ENCODE measurements around the gene CLIP2. TPM values are rescaled to one million over a fixed set of nuclear protein-coding genes. Genes with fewer than 3 reads are reported as not detected.

Gene CLIP2
- total and polyA plus RNA-seq, 3 experiments from 2014 or later: 0.94 to 2.9 (median 2.4) TPM

DNA sequence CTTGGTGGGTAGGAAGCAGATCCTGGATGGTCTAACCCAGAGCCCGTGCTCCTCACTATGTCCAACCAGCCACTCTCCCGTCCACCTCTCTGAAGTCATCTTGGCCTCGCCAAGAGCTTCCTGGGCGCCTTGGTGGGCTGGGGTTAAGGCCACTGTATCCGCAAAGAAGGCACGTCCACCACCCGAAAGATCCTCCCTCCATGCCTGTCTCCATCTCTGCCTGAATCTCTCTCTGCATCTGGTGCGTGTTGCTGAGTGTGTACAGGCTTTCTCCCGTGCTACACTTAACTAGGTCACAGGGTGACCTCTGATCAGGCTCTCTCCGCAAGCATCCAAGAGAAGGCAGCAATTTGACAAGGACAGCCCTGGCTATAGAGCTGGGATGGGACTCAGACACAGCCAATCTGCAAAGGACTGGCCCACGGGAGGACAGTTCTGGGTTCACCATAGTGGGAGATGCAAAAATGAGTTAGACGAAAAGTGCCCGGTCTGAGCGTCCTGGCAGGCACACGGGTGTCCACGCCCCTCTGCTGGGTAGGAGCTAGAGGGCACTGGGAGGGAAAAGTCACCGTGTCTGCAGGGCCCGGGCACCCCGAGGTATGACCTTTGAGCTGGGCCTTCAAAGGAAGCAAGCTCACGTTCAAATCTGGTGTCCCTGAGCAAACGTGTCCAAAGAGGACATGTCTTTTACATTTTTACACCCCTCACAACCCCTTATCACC is 25.6 kb upstream of the CLIP2 start:
- Mint-ChIP-seq H3K4me3 (no peak overlapping the region), H3K27ac (no peak overlapping the region), H3K4me1 (no peaks in the 10 kb centered on the region), H3K9me3 (no peaks in the 10 kb centered on the region), H3K27me3 (peaks cover 4 to 9% of the 10 kb centered on the region in 2 donors), H3K36me3 (no peaks in the 10 kb centered on the region)
- Histone ChIP-seq H3K4me3 (ENCODE audit: low read length) (no peak overlapping the region), H3K9me3 (ENCODE audit: low read length) (no peaks in the 10 kb centered on the region), H3K27ac (ENCODE audit: low read depth, low read length) (no peak overlapping the region), H3K27me3 (ENCODE audit: insufficient read depth, low read length, poor library complexity, severe bottlenecking) (no peaks in the 10 kb centered on the region), H3K4me1 (ENCODE audit: insufficient read depth, low read length) (no peaks in the 10 kb centered on the region), H3K36me3 (ENCODE audit: insufficient read depth, low read length) (no peaks in the 10 kb centered on the region)
- CTCF ChIA-PET: no interaction called here
- POLR2A ChIA-PET: no interaction called here
- no peak for DNase-seq

DNA sequence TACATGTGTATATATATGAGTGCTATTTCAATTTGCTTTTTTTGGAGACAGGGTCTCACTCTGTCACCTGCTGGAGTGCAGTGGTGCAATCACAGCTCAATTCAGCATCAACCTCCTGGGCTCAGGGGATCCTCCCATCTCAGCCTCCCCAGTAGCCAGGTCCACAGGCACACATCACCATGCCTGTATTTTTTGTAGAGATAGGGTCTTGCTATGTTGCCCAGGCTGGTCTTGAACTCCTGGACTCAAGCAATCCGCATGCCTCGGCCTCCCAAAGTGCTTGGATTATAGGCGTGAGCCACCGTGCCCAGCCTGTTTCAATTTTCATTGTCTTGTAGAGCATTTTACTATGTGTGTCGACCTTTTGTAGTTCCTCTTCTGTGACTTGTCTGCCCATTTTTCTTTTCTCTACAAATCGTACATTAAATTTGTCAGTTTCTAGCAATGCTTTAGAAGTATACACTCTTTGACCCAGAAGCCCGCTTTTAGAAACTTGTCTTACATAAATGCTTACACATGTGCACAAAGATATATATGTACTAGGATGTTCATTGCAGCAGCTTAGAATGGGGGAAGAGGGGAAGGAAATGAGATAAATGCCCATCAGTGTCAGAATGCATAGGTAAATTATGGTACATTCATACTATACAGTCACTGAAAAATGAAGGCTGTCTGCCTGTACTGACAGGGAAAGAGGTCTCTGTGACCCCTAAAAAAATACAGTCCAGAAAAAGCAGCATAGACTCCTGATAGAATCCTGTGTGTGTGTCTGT is 22.8 kb upstream of the CLIP2 start:
- ChIA-PET CTCF (interaction anchor here (1.2 kb wide), 1 partner anchor 60 kb away, joined by 3 read pairs; no protein-coding TSS in a partner anchor), POLR2A (no interaction called here)
- H3K36me3 ChIP-seq (ENCODE audit: insufficient read depth, low read length): no peaks in the 10 kb centered on the region
- no peak overlapping the region for H3K27ac ChIP-seq (ENCODE audit: low read depth, low read length)
- no peaks in the 10 kb centered on the region for H3K9me3 ChIP-seq (ENCODE audit: low read length)
- H3K4me3 ChIP-seq (ENCODE audit: low read length): no peak overlapping the region
- H3K27me3 Mint-ChIP-seq: peaks cover 2 to 9% of the 10 kb centered on the region in 2 donors
- H3K27ac Mint-ChIP-seq: no peak overlapping the region
- H3K4me3 Mint-ChIP-seq: no peak overlapping the region
- H3K27me3 ChIP-seq (ENCODE audit: insufficient read depth, low read length, poor library complexity, severe bottlenecking): no peaks in the 10 kb centered on the region
- no peaks in the 10 kb centered on the region for H3K4me1 ChIP-seq (ENCODE audit: insufficient read depth, low read length)
- H3K36me3 Mint-ChIP-seq: peaks cover 0 to 2% (median 0%) of the 10 kb centered on the region in 3 donors
- peaks cover 0 to 7% (median 0%) of the 10 kb centered on the region in 3 donors for H3K4me1 Mint-ChIP-seq
- H3K9me3 Mint-ChIP-seq: no peaks in the 10 kb centered on the region
- DNase-seq: no peak

DNA sequence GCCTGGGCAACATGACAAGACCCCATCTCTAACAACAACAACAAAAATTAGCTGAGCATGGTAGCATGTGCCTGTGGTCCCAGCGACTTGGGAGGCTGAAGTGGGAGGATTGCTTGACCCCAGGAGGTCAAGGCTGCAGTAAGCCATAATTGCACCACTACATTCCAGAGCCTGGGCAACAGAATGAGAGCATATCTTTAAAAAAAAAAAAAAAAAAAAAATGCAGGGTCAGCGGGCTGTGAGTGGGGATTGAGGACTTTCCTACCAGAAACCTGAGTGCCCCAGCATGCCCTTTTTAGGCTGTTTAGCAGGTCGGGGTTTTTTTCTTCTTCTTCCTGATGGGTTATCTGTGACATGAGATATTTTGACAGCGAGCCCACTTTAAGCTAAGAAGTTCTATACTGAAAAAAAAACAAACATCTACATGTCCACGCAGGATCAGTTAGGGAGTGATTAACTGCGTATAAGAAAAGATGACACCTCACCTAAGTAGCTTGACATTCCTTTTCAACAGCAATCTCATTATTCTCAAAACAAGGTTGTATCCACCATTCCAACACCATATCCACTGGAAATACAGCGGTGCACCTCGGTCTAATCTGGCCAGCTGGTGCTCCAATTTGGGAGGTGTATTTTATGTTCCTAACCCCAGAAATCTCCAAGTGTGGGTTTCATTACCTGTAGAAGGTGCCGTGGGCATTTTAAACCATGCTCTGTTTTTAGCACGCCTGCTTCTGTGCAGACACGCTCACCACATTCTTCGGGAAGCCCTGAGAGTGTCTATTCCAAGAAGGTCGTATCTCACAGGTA is 21.2 kb upstream of the CLIP2 start:
- Histone ChIP-seq H3K36me3 (ENCODE audit: insufficient read depth, low read length) (no peaks in the 10 kb centered on the region), H3K9me3 (ENCODE audit: low read length) (no peaks in the 10 kb centered on the region), H3K4me1 (ENCODE audit: insufficient read depth, low read length) (no peaks in the 10 kb centered on the region), H3K27me3 (ENCODE audit: insufficient read depth, low read length, poor library complexity, severe bottlenecking) (no peaks in the 10 kb centered on the region), H3K27ac (ENCODE audit: low read depth, low read length) (no peak overlapping the region), H3K4me3 (ENCODE audit: low read length) (no peak overlapping the region)
- peaks cover 0 to 2% (median 0%) of the 10 kb centered on the region in 3 donors for H3K36me3 Mint-ChIP-seq
- DNase-seq: no peak
- H3K4me3 Mint-ChIP-seq: peak overlapping the region in 2 of 7 donors; percentile 48 to 65
- CTCF ChIA-PET: no interaction called here
- H3K4me1 Mint-ChIP-seq: peaks cover 2 to 16% (median 4%) of the 10 kb centered on the region in 3 donors
- no peak overlapping the region for H3K27ac Mint-ChIP-seq
- no peaks in the 10 kb centered on the region for H3K9me3 Mint-ChIP-seq
- POLR2A ChIA-PET: no interaction called here
- peaks cover 4 to 20% of the 10 kb centered on the region in 2 donors for H3K27me3 Mint-ChIP-seq

DNA sequence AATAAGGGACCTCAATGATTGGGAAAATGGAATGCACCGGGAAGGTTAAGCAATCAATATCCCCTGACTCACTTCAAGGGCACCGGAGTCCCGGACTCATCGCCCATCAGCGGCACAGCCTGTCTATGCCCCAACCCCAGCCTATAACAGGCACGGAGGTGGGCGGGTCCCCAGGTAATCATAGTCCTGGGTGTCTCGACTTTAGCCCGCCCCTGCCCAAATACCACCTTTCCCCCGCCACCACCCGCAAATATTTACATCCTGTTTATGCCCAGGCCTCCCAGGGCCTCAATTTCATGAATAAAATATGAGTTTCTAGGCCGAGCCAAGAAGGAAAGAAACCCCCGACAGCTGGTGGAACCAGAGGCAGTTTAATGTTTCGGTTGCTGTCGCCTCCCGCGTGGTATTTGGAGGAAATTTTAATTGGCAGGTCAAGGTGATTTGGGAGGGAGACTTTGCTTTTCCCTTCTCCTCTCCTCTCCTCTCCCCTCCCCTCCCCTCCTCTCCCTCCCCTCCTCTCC is 19.4 kb upstream of the CLIP2 start:
- H3K4me3 ChIP-seq (ENCODE audit: low read length): peak overlapping the region; percentile 59
- peaks cover 0 to 2% (median 0%) of the 10 kb centered on the region in 3 donors for H3K36me3 Mint-ChIP-seq
- no peaks in the 10 kb centered on the region for H3K4me1 ChIP-seq (ENCODE audit: insufficient read depth, low read length)

DNA sequence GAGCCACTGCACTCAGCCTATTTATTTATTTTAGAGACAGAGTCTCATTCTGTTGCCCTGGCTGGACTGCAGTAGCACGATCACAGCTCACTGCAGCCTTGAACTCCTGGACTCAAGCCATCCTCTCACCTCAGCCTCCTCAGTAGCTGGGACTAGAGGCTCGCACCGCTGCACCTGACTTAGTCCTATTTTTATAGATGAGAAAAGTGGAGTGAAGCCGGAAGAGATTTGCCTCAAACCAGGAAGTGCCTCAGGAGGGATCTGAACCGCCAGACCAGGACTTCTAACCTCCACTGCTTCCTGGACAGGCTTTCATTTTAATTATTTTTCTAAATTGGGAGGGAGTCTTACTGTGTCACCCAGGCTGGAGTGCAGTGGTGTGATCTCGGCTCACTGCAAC is 17.5 kb upstream of the CLIP2 start:
- Histone ChIP-seq H3K27ac (ENCODE audit: low read depth, low read length) (peak overlapping the region; percentile 38), H3K4me3 (ENCODE audit: low read length) (no peak overlapping the region), H3K9me3 (ENCODE audit: low read length) (no peaks in the 10 kb centered on the region), H3K4me1 (ENCODE audit: insufficient read depth, low read length) (no peaks in the 10 kb centered on the region), H3K27me3 (ENCODE audit: insufficient read depth, low read length, poor library complexity, severe bottlenecking) (no peaks in the 10 kb centered on the region), H3K36me3 (ENCODE audit: insufficient read depth, low read length) (no peaks in the 10 kb centered on the region)
- H3K4me1 Mint-ChIP-seq: peaks cover 2 to 16% (median 4%) of the 10 kb centered on the region in 3 donors
- H3K36me3 Mint-ChIP-seq: peaks cover 0 to 2% (median 0%) of the 10 kb centered on the region in 3 donors
- peak overlapping the region in 2 of 7 donors; percentile 5 to 20 for H3K4me3 Mint-ChIP-seq
- CTCF ChIA-PET: interaction anchor here (1.2 kb wide), 1 partner anchor 17 kb away, joined by 3 read pairs; no protein-coding TSS in a partner anchor
- DNase-seq: no peak
- H3K27me3 Mint-ChIP-seq: peaks cover 2 to 11% of the 10 kb centered on the region in 2 donors
- peak overlapping the region in 1 of 8 donors; percentile 73 for H3K27ac Mint-ChIP-seq
- POLR2A ChIA-PET: no interaction called here
- H3K9me3 Mint-ChIP-seq: no peaks in the 10 kb centered on the region

More for the DNA sequence above, 19.4 kb upstream of the CLIP2 start:
- Histone ChIP-seq H3K27ac (ENCODE audit: low read depth, low read length) (no peak overlapping the region), H3K36me3 (ENCODE audit: insufficient read depth, low read length) (no peaks in the 10 kb centered on the region), H3K27me3 (ENCODE audit: insufficient read depth, low read length, poor library complexity, severe bottlenecking) (no peaks in the 10 kb centered on the region), H3K9me3 (ENCODE audit: low read length) (no peaks in the 10 kb centered on the region)
- peak overlapping the region in 5 of 8 donors; percentile 35 to 88 (median 76) for H3K27ac Mint-ChIP-seq
- H3K4me1 Mint-ChIP-seq: peaks cover 2 to 16% (median 4%) of the 10 kb centered on the region in 3 donors
- peak overlapping the region; percentile 82 to 93 (median 89) for H3K4me3 Mint-ChIP-seq
- H3K9me3 Mint-ChIP-seq: no peaks in the 10 kb centered on the region
- peaks cover 2 to 15% of the 10 kb centered on the region in 2 donors for H3K27me3 Mint-ChIP-seq
- ChIA-PET POLR2A (interaction anchor here (0.6 to 1.2 kb wide), 2 partner anchors 11 to 19 kb away, joined by 3 to 6 read pairs; partner anchors contain the start of gene CLIP2), CTCF (no interaction called here)
- peak; percentile 46 to 72 (median 55) for DNase-seq

- ChIA-PET POLR2A (no interaction called here), CTCF (interaction anchor here (1.2 kb wide), 1 partner anchor 16 kb away, joined by 3 read pairs; no protein-coding TSS in a partner anchor)
- H3K4me1 Mint-ChIP-seq: peaks cover 2 to 16% (median 4%) of the 10 kb centered on the region in 3 donors
- H3K27me3 Mint-ChIP-seq: peaks cover 2 to 11% of the 10 kb centered on the region in 2 donors
- Histone ChIP-seq H3K36me3 (ENCODE audit: insufficient read depth, low read length) (no peaks in the 10 kb centered on the region), H3K4me3 (ENCODE audit: low read length) (no peak overlapping the region), H3K4me1 (ENCODE audit: insufficient read depth, low read length) (no peaks in the 10 kb centered on the region), H3K9me3 (ENCODE audit: low read length) (no peaks in the 10 kb centered on the region), H3K27ac (ENCODE audit: low read depth, low read length) (peak overlapping the region; percentile 38), H3K27me3 (ENCODE audit: insufficient read depth, low read length, poor library complexity, severe bottlenecking) (no peaks in the 10 kb centered on the region)
- H3K27ac Mint-ChIP-seq: no peak overlapping the region
- H3K36me3 Mint-ChIP-seq: peaks cover 0 to 2% (median 0%) of the 10 kb centered on the region in 3 donors
- H3K9me3 Mint-ChIP-seq: no peaks in the 10 kb centered on the region
- no peak for DNase-seq
- peak overlapping the region in 1 of 7 donors; percentile 48 for H3K4me3 Mint-ChIP-seq
Measured at GRCh38 chr7:74272305-74273038, 16.7 kb upstream of the CLIP2 start.

GRCh38 chr7:74275401-74275881 is 13.8 kb upstream of the CLIP2 start:
- DNase-seq: no peak
- H3K36me3 Mint-ChIP-seq: no peaks in the 10 kb centered on the region
- H3K4me1 ChIP-seq (ENCODE audit: insufficient read depth, low read length): no peaks in the 10 kb centered on the region

More at GRCh38 chr7:74275401-74275881, 13.8 kb upstream of the CLIP2 start:
- H3K36me3 ChIP-seq (ENCODE audit: insufficient read depth, low read length): no peaks in the 10 kb centered on the region
- ChIA-PET CTCF (interaction anchor here (1.3 kb wide), 1 partner anchor 13 kb away, joined by 4 read pairs; the partner anchor contains the start of gene CLIP2), POLR2A (no interaction called here)
- no peaks in the 10 kb centered on the region for H3K27me3 ChIP-seq (ENCODE audit: insufficient read depth, low read length, poor library complexity, severe bottlenecking)
- H3K4me3 ChIP-seq (ENCODE audit: low read length): no peak overlapping the region
- H3K9me3 ChIP-seq (ENCODE audit: low read length): no peaks in the 10 kb centered on the region
- no peaks in the 10 kb centered on the region for H3K9me3 Mint-ChIP-seq
- H3K27ac ChIP-seq (ENCODE audit: low read depth, low read length): no peak overlapping the region
- no peak overlapping the region for H3K4me3 Mint-ChIP-seq
- peaks cover 4 to 11% of the 10 kb centered on the region in 2 donors for H3K27me3 Mint-ChIP-seq
- no peak overlapping the region for H3K27ac Mint-ChIP-seq
- H3K4me1 Mint-ChIP-seq: peaks cover 2 to 9% (median 4%) of the 10 kb centered on the region in 3 donors
